HUES6 (cell line): ENCODE results near the gene RSPRY1.

Source experiments
- H3K27ac ChIP-seq: 2 replicates; pipeline ENCODE4 v1.7.0; 2013; ENCODE audit warnings: low read depth, mild to moderate bottlenecking, low read length, inconsistent platforms
- H3K27me3 ChIP-seq: 2 replicates; pipeline ENCODE4 v1.6.1; 2013; ENCODE audit warnings: low read length; ENCODE audit not compliant: control insufficient read depth, insufficient read depth
- H3K36me3 ChIP-seq: 2 replicates; pipeline ENCODE4 v1.6.1; 2013; ENCODE audit warnings: low read length; ENCODE audit not compliant: control insufficient read depth, insufficient read depth
- H3K4me1 ChIP-seq: 2 replicates; pipeline ENCODE4 v1.6.1; 2013; ENCODE audit warnings: low read length; ENCODE audit not compliant: control insufficient read depth, insufficient read depth
- H3K4me3 ChIP-seq: 2 replicates; pipeline ENCODE4 v1.5.1; 2013; ENCODE audit warnings: low read depth, low read length
- H3K9ac ChIP-seq: one replicate; pipeline ENCODE4 v1.6.1; 2013; ENCODE audit warnings: mild to moderate bottlenecking, low read length
- H3K9me3 ChIP-seq: 2 replicates; pipeline ENCODE4 v1.6.1; 2013; ENCODE audit warnings: low read depth, low read length; ENCODE audit not compliant: control insufficient read depth, insufficient read depth

RSPRY1 gene

DNA sequence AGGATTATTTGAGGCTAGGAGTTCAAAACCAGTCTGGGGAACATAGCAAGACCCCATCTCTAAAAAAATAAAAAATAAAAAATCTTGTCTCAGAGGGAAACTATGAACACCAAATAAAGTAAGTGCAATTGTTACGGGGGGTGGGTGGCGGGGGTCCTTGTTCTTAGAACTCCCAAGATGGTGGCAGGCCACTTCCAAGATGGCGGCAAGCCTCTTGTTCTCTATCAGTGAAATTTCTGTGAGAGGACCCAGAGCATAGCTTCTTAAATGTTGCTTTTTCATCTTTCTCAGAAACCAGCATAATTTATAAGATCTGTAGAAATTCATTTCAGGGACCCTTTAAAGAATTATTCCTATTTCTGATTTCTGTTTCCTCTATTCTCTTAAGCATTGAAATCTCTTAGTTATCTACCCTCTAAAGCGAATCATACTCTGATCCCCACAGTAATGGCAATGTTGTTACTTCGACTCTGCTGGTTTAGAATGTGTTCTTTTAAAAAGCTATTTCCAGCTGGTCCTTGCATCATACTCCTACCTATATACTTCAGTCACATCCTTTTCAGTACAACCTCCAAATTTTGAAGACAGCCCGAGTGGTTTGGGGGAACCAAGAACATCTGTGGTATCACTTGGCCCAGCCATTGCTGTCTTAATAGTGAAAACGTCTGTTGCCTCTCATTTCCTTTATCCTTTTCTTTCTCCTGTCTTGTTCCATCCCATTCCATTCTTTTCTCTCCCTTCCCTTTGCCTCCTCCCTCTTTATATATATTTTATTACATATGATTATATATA lies 16.2 kb downstream of the RSPRY1 start:
- no peak overlapping the region for H3K9ac ChIP-seq
- H3K4me1 ChIP-seq = no peaks in the 10 kb centered on the region
- no peak overlapping the region for H3K27ac ChIP-seq
- no peaks in the 10 kb centered on the region for H3K27me3 ChIP-seq
- H3K9me3 ChIP-seq = peaks cover 5% of the 10 kb centered on the region; the same call in 1 of the 2 replicates
- no peak overlapping the region for H3K4me3 ChIP-seq
- H3K36me3 ChIP-seq = peaks cover 33% of the 10 kb centered on the region

DNA sequence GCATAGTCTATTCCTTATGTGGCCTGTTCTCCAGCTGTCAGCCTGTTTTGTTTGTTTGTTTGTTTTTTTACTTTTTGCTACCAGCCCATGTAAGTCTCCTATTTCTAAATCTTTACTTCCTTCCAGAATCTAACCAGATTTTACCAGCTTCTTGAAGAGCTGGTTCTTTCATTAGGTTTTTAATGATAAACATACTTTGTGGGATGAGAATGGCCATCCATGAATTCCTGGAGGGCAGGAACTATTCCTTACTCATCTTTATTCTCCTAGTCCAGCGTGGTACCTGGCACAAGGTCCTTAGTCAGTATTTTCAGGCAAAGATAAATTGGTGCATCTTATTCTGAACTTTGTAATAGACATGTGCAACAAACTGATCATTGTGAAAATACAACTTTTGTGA lies 17.3 kb downstream of the RSPRY1 start:
- Histone ChIP-seq H3K27me3 (no peaks in the 10 kb centered on the region), H3K9ac (no peak overlapping the region), H3K9me3 (peaks cover 5% of the 10 kb centered on the region; the same call in 1 of the 2 replicates), H3K27ac (no peak overlapping the region), H3K4me1 (no peaks in the 10 kb centered on the region), H3K36me3 (peaks cover 40% of the 10 kb centered on the region), H3K4me3 (no peak overlapping the region)

DNA sequence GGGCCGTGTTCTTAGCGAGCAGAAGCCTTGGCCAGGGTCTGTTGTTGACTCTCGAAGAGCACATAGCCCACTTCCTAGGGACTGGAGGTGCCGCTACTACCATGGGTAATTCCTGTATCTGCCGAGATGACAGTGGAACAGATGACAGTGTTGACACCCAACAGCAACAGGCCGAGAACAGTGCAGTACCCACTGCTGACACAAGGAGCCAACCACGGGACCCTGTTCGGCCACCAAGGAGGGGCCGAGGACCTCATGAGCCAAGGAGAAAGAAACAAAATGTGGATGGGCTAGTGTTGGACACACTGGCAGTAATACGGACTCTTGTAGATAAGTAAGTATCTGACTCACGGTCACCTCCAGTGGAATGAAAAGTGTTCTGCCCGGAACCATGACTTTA lies 18.5 kb downstream of the RSPRY1 start:
- Histone ChIP-seq H3K36me3 (peaks cover 46% of the 10 kb centered on the region), H3K4me1 (no peaks in the 10 kb centered on the region), H3K9me3 (no peaks in the 10 kb centered on the region), H3K27me3 (no peaks in the 10 kb centered on the region), H3K27ac (no peak overlapping the region), H3K9ac (no peak overlapping the region), H3K4me3 (no peak overlapping the region)

DNA sequence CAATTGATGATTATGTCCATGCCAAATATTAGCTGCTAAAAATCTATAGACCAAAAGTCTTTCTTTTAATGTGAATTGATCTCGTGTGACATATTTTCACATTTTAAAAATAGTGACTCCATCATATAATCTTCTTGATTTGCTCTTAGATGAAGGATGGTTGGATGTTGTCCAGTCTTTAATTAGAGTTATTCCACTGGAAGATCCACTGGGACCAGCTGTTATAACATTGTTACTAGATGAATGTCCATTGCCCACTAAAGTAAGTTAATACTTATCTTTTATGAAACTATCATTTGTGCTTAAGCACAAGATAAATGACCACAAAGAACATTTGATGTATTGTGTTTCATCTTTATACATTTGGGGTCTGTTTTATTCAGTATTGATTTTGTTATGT lies 22.8 kb downstream of the RSPRY1 start:
- no peaks in the 10 kb centered on the region for H3K9me3 ChIP-seq
- peaks cover 76% of the 10 kb centered on the region for H3K36me3 ChIP-seq
- no peaks in the 10 kb centered on the region for H3K27me3 ChIP-seq
- no peak overlapping the region for H3K4me3 ChIP-seq
- no peak overlapping the region for H3K9ac ChIP-seq
- no peak overlapping the region for H3K27ac ChIP-seq
- H3K4me1 ChIP-seq = no peaks in the 10 kb centered on the region

DNA sequence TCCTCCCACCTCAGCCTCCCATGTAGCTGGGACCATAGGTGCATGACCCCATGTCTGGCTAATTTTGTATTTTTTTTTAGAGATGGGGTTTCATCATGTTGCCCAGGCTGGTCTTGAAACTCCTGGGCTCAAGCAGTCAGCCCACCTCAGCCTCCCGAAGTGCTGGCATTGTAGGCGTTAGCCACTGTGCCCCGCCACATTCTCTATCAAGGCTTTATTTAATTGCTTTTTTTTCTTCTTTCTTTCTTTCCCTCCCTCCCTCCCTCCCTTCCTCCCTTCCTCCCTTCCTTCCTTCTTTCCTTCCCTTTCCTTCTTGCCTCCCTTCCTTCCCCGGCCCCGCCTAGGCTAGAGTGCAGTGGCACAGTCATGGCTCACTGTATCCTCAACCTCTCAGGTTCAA lies 23.7 kb downstream of the RSPRY1 start:
- no peak overlapping the region for H3K9ac ChIP-seq

DNA sequence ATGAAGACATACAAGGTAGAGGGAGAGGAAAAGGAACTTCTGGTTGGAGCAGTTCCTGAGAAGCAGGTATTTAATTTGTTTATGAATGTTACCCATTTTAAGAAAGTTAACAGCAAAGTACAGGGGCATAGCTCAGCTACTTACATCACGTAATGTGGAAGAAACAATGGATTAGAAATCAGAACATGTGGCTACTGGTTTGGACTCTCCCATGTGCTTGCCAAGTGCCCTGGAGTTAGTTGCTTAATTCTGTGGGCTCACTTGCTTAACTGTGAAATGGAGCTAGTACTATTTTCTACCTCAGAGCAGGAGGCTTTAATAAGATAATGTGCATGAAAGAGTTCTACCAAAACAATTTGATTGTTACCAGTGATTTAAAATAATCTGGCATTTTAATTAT lies 27.3 kb downstream of the RSPRY1 start:
- H3K36me3 ChIP-seq = peaks cover 81% of the 10 kb centered on the region
- H3K4me3 ChIP-seq = no peak overlapping the region
- H3K27me3 ChIP-seq = no peaks in the 10 kb centered on the region
- no peak overlapping the region for H3K27ac ChIP-seq
- no peaks in the 10 kb centered on the region for H3K4me1 ChIP-seq
- no peaks in the 10 kb centered on the region for H3K9me3 ChIP-seq
- H3K9ac ChIP-seq = no peak overlapping the region

More for the DNA sequence above, 23.7 kb downstream of the RSPRY1 start:
- H3K4me1 ChIP-seq = no peaks in the 10 kb centered on the region
- H3K27me3 ChIP-seq = no peaks in the 10 kb centered on the region
- H3K36me3 ChIP-seq = peaks cover 79% of the 10 kb centered on the region
- H3K4me3 ChIP-seq = no peak overlapping the region
- H3K27ac ChIP-seq = no peak overlapping the region
- no peaks in the 10 kb centered on the region for H3K9me3 ChIP-seq

DNA sequence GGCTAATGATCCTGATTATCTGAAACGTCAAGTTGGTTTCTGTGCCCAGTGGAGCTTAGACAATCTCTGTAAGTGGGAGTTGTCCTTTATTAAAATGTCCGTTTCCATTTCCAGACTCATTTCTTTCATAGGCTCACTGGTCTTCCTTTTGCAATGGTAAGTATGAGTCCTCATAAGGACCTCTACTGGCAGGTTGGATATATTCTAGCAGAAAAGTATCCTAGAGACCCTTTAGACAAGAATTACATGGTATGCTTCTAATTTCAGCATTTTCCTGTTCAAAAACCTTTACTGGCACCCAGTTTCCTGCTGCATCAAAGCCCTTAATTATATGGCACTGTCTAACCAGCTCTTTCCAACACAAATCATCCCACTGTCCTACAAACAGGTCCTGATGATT lies 30.8 kb downstream of the RSPRY1 start:
- no peaks in the 10 kb centered on the region for H3K27me3 ChIP-seq
- no peaks in the 10 kb centered on the region for H3K9me3 ChIP-seq
- H3K36me3 ChIP-seq = peaks cover 74% of the 10 kb centered on the region
- H3K9ac ChIP-seq = no peak overlapping the region
- no peaks in the 10 kb centered on the region for H3K4me1 ChIP-seq
- no peak overlapping the region for H3K27ac ChIP-seq
- no peak overlapping the region for H3K4me3 ChIP-seq

DNA sequence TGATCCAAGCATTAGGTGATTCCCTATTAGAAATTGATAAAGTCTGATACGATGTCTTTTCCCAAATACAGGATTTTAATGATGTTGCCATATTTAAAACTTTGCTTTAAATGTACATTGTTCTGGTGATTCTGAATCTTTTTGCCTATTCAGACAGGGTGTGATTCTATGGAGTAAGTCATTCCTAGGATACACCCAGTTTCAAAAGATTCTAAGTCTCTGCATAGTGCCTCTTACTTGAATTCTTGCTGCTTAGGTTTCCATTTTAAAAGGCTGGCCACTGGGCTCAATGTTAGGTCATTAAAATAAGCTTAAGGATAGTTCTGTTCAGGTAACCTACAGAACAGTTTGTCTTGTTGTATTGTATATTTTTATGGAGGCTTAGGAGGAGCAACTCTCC lies 36.9 kb downstream of the RSPRY1 start:
- Histone ChIP-seq H3K36me3 (peaks cover 72% of the 10 kb centered on the region), H3K9ac (no peak overlapping the region), H3K9me3 (no peaks in the 10 kb centered on the region), H3K4me3 (no peak overlapping the region), H3K27me3 (no peaks in the 10 kb centered on the region), H3K4me1 (no peaks in the 10 kb centered on the region), H3K27ac (no peak overlapping the region)

DNA sequence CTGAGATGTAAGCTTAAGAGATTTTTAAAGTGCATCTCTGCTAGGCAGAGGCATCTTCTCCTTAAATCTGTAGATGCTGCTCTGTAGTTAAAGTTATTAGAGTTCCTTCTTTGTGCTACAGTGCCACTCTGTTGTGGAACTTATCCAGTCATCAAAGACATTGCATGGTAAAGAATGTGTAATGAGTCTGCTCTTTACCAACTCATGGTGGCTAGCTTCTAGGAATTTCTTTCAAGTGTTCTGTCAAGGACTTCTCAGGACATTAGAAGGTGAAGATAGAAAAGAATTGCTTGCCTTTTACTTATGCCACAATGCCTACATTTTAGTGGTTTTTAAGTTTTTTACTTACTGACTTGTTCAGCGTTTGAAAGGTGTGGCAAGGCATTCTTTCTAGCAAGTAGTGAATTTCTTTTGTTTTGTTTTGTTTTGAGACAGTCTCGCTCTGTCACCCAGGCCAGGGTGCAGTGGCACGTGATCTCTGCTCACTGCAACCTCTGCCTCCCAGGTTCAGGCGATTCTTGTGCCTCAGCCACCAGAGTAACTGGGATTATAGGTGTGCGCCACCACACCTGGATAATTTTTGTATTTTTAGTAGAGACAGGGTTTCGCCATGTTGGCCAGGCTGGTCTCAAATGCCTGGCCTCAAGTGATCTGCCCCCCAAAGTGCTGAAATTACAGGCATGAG lies 38.7 kb downstream of the RSPRY1 start:
- peaks cover 79% of the 10 kb centered on the region for H3K36me3 ChIP-seq
- no peak overlapping the region for H3K27ac ChIP-seq
- H3K27me3 ChIP-seq = no peaks in the 10 kb centered on the region
- no peak overlapping the region for H3K4me3 ChIP-seq
- H3K9ac ChIP-seq = no peak overlapping the region
- no peaks in the 10 kb centered on the region for H3K9me3 ChIP-seq
- no peaks in the 10 kb centered on the region for H3K4me1 ChIP-seq

DNA sequence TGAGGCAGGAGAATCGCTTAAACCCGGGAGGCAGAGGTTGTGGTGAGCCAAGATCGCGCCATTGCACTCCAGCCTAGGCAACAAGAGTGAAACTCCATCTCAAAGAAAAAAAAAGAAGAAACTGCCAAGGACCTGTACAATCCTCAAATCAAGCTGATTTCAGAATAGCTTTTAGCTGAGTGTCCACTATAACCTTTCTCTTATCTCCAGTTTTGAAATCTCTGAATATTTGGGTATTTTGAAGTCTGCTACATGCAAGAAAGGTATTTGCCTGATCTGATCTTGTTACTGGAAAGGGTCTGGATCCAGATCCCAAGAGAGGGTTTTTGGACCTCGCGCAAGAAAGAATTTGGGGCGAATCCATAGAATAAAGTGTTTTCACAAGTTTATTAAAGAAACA lies 39.8 kb downstream of the RSPRY1 start:
- Histone ChIP-seq H3K4me1 (no peaks in the 10 kb centered on the region), H3K9me3 (no peaks in the 10 kb centered on the region), H3K4me3 (no peak overlapping the region), H3K36me3 (peaks cover 84% of the 10 kb centered on the region), H3K27ac (no peak overlapping the region), H3K9ac (no peak overlapping the region), H3K27me3 (no peaks in the 10 kb centered on the region)
